K562 (cell line): ENCODE measurements around the gene MSL2. TPM values are rescaled to one million over a fixed set of nuclear protein-coding genes. Genes with fewer than 3 reads are reported as not detected.

Experiments used
- ATAC-seq: fragments of 200-7000 bp; cut with Tn5 transposase; 3 replicates; pipeline ENCODE4 v1.9.1; 2020; ENCODE audit warnings: moderate library complexity
- BruUV-seq: library from RNA; stranded (reverse); fragments of 400-500 nt; replicated peaks from 2 replicates; lab custom pipeline; 2021; lab: Mats Ljungman, UMichigan
- CTCF ChIA-PET: fragments of 300-600 bp; formaldehyde crosslinking; extraction: SDS; loops from one replicate; lab custom pipeline; 2021; ENCODE audit warnings: low intra/inter-chr PET ratio; lab: Yijun Ruan, JAX
- POLR2A ChIA-PET: fragments of 300-600, 350-650 bp; sonication (Branson Sonifier 250); formaldehyde crosslinking; extraction: SDS; loops from one replicate; lab custom pipeline; 2021; ENCODE audit warnings: antibody characterized with exemption, inconsistent platforms; lab: Yijun Ruan, JAX
- DNase-seq, 4 experiments: peaks; one replicate each; pipeline versions ENCODE4 v3.0.0 to v3.0.0-alpha.2; 2011 to 2018; ENCODE audit warnings: low spot score in 3 of 4, mixed read lengths in 3 of 4; ENCODE audit errors: extremely low read depth in 1 of 4
- FAIRE-seq: peaks from 2 replicates; lab custom pipeline; 2011; peaks lifted over from hg19 to GRCh38; lab: Jason Lieb, UNC
- H2AFZ ChIP-seq: 2 replicates; pipeline ENCODE4 v1.6.0; 2011; ENCODE audit warnings: low read depth, low read length, control low read depth, inconsistent platforms
- H3K27ac ChIP-seq: fragments of 200-600 bp; 3 replicates; pipeline ENCODE4 v1.8.0; 2011; ENCODE audit warnings: low read depth, mild to moderate bottlenecking, control low read depth, inconsistent platforms, low read length, moderate library complexity, mixed read lengths; ENCODE audit errors: extremely low read depth
- H3K27me3 ChIP-seq, 2 experiments: fragments of 300-600 bp in 1 of 2; 2 replicates in 1 of 2; 3 replicates in 1 of 2; pipeline versions ENCODE4 v1.6.0 to v1.8.0; 2011; ENCODE audit warnings: inconsistent platforms in 2 of 2, low read length in 2 of 2, mild to moderate bottlenecking in 1 of 2, mixed read lengths in 1 of 2, moderate library complexity in 1 of 2; ENCODE audit not compliant: control insufficient read depth in 2 of 2, insufficient read depth in 2 of 2
- H3K36me3 ChIP-seq: fragments of 300-600 bp; 3 replicates; pipeline ENCODE4 v1.8.0; 2011; ENCODE audit warnings: mild to moderate bottlenecking, low read length, inconsistent platforms; ENCODE audit not compliant: control insufficient read depth, insufficient read depth
- H3K4me1 ChIP-seq, 2 experiments: fragments of 200-600 bp in 1 of 2; replicated peaks in 1 of 2; 2 replicates in 1 of 2; 3 replicates in 1 of 2; pipeline versions ENCODE4 v1.5.1 to v1.8.0; 2011; ENCODE audit warnings: inconsistent platforms in 2 of 2, low read length in 2 of 2, mild to moderate bottlenecking in 1 of 2, mixed read lengths in 1 of 2, moderate library complexity in 1 of 2; ENCODE audit not compliant: control insufficient read depth in 2 of 2, insufficient read depth in 2 of 2
- H3K4me2 ChIP-seq: 2 replicates; pipeline ENCODE4 v1.6.1; 2011; ENCODE audit warnings: low read length, control low read depth, inconsistent platforms, mixed read lengths; ENCODE audit not compliant: insufficient read depth
- H3K4me3 ChIP-seq: fragments of 200-600 bp; sonication (generic), shearing (Covaris generic); 2 replicates; pipeline ENCODE4 v1.5.1; 2016; ENCODE audit warnings: control low read depth, inconsistent platforms
- H3K79me2 ChIP-seq: fragments of 200-600 bp; 3 replicates; pipeline ENCODE4 v1.8.0; 2011; ENCODE audit warnings: low read length, inconsistent platforms; ENCODE audit not compliant: control insufficient read depth, insufficient read depth
- H3K9ac ChIP-seq, 2 experiments: 2 replicates each; pipeline versions ENCODE4 v1.6.0 to v1.6.1; 2011; ENCODE audit warnings: low read depth in 2 of 2, low read length in 2 of 2, control low read depth in 1 of 2, inconsistent platforms in 1 of 2, mild to moderate bottlenecking in 1 of 2, mixed read lengths in 1 of 2; ENCODE audit not compliant: insufficient read depth in 1 of 2
- H3K9me1 ChIP-seq: one replicate; pipeline ENCODE4 v1.6.0; 2011; ENCODE audit warnings: inconsistent platforms, mild to moderate bottlenecking, low read length, moderate library complexity; ENCODE audit not compliant: control insufficient read depth, insufficient read depth
- H3K9me3 ChIP-seq: replicated peaks from 2 replicates; pipeline ENCODE4 v1.5.1; 2011; ENCODE audit warnings: low read depth, low read length, inconsistent platforms; ENCODE audit not compliant: control insufficient read depth, insufficient read depth
- H4K20me1 ChIP-seq: replicated peaks from 2 replicates; pipeline ENCODE4 v1.6.1; 2011; ENCODE audit warnings: low read length, inconsistent platforms, mixed read lengths; ENCODE audit not compliant: control insufficient read depth, insufficient read depth
- CHD2 ChIP-seq: IDR thresholded peaks from 2 replicates; pipeline ENCODE4 v1.6.1; 2011; ENCODE audit warnings: low read depth, low read length
- WGBS: fragments of 100-300 bp; shearing (Covaris generic); methylation state at CpG from one replicate; pipeline ENCODE4 v1.1.6; 2016; ENCODE audit warnings: low coverage, mixed read lengths; ENCODE audit not compliant: insufficient coverage; ENCODE audit errors: missing lambda C conversion rate; 5-methylcytosine and 5-hydroxymethylcytosine counted together
- in situ Hi-C: fragments of 300-500 bp; cut with MboI; formaldehyde crosslinking; loops from 4 replicates; pipeline ENCODE4 v1.15.0; 2018; ENCODE audit warnings: inconsistent platforms, mixed read lengths
- intact Hi-C: fragments of 100-400 bp; cut with micrococcal nuclease; formaldehyde crosslinking; loops from 2 replicates; pipeline ENCODE4 v1.14.2; 2022
- polyA plus RNA-seq, 8 experiments: library from polyadenylated mRNA; depleted of rRNA in 4 of 8; stranded (reverse) in 5 of 8; unstranded in 3 of 8; fragments of >200 nt; fragmentation: Nextera tagmentation in 2 of 8; fragmentation: Illumina TruSeq in 1 of 8; extraction: Ambion mirVana in 2 of 8; extraction: Trizol in 1 of 8; gene quantifications; 2 replicates each; pipeline versions ENCODE4 v1.2.1 to v1.2.3, GENCODE V29; 2011 to 2014; ENCODE audit warnings: inconsistent platforms in 1 of 8, missing spikeins in 1 of 8
- total RNA-seq, 7 experiments: library from RNA; depleted of rRNA in 6 of 7; stranded (reverse); fragments of >200 nt in 6 of 7; fragmentation: Illumina TruSeq in 2 of 7; extraction: Trizol in 2 of 7; gene quantifications; 2 replicates each; pipeline versions ENCODE4 v1.2.1 to v1.2.3, GENCODE V29; 2011 to 2021; ENCODE audit warnings: low replicate concordance in 1 of 7
- TF ChIP-seq, protein P1 (sequence below), 2 experiments: fragments of 450-650 bp in 1 of 2; sonication (generic) in 1 of 2; formaldehyde crosslinking in 1 of 2; IDR thresholded peaks in 1 of 2; conservative IDR thresholded peaks in 1 of 2; 2 replicates each; pipeline versions ENCODE4 v1.6.1 to v1.8.1; 2016 to 2023; ENCODE audit warnings: mild to moderate bottlenecking in 2 of 2, moderate library complexity in 2 of 2, inconsistent platforms in 1 of 2, missing genetic modification reagents in 1 of 2

The MSL2 gene
- total and polyA plus RNA-seq, 9 of the 15 experiments (the other 6 are each of a cell fraction or from before 2014, with no cell fraction given), result 1.9 to 19.9 (median 9.1) TPM

DNA sequence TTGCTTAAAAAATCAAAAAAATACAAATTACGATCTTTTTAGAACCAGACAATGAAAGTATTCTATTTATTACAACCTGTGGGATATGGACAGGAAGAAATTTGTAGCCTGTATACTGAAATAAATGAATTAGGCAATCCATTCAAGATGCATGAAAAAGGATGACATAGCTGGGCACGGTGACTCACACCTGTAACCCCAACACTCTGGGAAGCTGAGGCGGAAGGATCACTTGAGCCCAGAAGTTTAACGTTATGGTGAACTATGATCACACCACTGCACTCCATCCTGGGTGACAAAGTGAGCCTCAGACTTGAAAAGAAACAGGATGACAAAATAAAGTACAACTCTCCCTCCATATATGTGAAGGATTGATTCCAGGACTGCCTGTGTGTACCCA, 74.1 kb downstream of the MSL2 start:
- H4K20me1 ChIP-seq, result no peaks in the 10 kb centered on the region
- in situ Hi-C loops, result no loop called here
- no peaks in the 10 kb centered on the region for H3K4me1 ChIP-seq
- no peaks in the 10 kb centered on the region for H3K36me3 ChIP-seq
- no peaks in the 10 kb centered on the region for H3K9me3 ChIP-seq
- no peaks in the 10 kb centered on the region for H3K27me3 ChIP-seq
- WGBS, result 30% methylated on average over 4 of the region's 4 CpGs
- no peak overlapping the region for H3K4me2 ChIP-seq
- DNase-seq (no peak), FAIRE-seq (no peak), ATAC-seq (no peak)
- ChIA-PET POLR2A (interaction anchor here (0.9 kb wide), 1 partner anchor 12 kb away, joined by 3 read pairs; no protein-coding TSS in a partner anchor), CTCF (no interaction called here)
- intact Hi-C loops, result no loop called here
- TF ChIP-seq, protein P1, sequence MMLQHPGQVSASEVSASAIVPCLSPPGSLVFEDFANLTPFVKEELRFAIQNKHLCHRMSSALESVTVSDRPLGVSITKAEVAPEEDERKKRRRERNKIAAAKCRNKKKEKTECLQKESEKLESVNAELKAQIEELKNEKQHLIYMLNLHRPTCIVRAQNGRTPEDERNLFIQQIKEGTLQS (IDR thresholded peaks at IDR 0.05), result 0 out of 2 replicates have a peak, but pooled peaks have one; percentile 13
- TF ChIP-seq, protein P1 (CRISPR knock-in tag; conservative IDR thresholded peaks at IDR 0.05), result no peak
- TF ChIP-seq CHD2, result no peak
- no TSS peak for BruUV-seq
- H3K9me1 ChIP-seq, result no peaks in the 10 kb centered on the region
- H3K27ac ChIP-seq, result no peak overlapping the region
- H2AFZ ChIP-seq, result no peak overlapping the region
- H3K4me3 ChIP-seq, result no peak overlapping the region
- H3K79me2 ChIP-seq, result no peaks in the 10 kb centered on the region
- no peak overlapping the region for H3K9ac ChIP-seq
